GM18519 (cell line): ENCODE measurements around the gene CERK.
A peak's percentile ranks its signal among the peaks of the same experiment; 100 is the strongest.

Experiments used
- ATAC-seq: cut with Tn5 transposase; IDR thresholded peaks from one replicate; pipeline ENCODE4 v1.9.1; 2021; ENCODE audit warnings: mild to moderate bottlenecking, moderate library complexity; ENCODE audit not compliant: unreplicated experiment, low FRiP score

CERK gene

GRCh38 chr22:46764779-46765485 is 26.9 kb upstream of the CERK start:
- no peak for ATAC-seq

DNA sequence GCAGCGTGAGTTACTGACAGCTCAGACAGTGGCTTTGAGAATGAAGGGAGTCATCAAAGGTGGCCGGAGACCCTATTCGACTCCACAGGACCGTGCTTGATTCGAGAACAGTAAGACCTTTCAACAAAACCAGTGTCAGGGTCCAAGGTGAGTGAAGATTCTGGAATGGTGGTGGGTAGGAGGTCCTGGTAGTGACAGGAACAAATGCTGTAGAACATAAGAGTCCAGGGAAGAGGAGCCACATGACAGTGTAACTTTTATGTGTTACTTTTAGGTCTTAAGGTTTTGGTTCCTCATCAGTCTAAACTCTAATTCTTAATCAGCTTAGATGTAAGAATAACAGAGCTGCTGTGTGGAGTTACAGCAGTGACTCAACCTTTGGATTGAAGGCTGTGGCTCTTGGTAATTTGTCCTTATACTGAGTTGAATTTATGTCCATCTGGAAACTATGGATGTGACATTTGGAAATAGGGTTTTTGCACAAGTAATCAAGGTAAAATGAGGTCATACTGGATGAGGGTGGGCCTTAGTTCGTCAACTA is 26.2 kb upstream of the CERK start:
- ATAC-seq, result no peak

DNA sequence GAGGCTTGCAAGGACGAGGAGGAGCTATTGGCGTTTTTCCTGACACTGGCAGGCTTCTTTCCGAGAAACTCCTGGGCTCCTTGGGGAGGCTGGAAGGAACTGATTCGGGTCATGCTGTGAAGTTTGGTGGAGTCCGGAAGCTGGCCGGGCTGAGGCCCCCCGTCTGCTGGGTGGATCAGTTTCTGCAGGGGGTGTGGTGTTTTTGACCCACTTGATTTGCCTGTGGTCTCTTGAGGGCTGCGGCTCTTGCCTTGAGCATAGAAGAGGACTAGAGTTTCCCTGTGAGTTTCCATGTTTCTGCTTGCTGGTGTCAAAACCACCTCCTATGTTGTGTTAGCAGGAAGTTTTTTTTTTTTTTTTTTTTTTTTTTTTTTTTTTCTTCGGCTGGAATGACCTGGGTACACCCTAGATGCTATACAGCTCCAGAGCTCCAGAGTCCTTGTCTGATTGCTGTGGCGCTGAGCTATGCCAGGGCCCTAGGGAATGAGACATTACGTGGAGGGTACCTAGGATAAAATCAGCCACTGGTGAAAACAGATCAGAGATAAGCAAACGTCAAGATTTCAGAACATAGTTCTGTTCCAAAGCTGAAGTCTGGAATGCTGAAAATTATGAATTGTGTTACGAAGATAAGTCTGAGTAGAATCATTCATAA is 25.1 kb upstream of the CERK start:
- no peak for ATAC-seq

DNA sequence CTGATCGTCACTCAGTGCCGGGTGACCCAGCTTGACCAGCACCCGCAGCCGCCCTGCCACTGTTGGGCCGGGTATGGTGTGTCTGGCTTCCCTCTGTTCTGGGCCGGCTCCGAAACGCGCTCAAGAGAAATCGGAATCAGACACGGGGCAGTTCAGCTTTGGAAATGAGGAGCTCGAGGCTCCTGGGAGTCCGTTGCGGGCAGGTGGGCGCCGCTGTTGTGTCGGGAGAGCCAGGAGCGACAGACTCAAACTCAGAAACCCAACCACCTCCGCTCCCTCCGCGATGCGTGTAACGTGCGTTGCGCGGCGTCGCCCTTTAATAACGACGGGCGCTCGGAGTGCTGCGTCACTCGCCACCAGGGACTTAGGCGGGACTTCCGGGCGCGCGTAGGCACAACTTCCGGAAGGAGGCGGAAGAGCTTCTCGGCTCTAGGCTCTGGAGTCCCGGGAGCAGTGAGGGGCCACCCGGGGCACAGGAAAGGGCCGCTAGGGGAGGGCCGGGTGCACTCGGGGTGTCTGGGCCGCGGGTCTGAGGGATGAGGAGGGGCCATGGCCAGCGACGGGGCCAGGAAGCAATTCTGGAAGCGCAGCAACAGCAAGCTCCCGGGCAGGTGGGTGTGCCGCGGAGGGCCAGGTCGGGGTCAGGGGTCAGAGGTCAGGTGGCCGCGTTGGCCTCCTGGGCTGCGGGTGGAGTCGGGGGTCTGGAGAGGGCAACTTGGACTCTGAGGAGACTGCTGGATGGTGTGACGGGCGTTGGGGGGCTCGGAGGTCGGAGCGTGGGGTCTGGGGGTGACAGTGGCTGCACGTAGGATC is 24.4 kb upstream of the CERK start, which contains the start of gene TBC1D22A:
Gene TBC1D22A (plus strand): TSS at position 413 of the 813 bp plus-strand sequence. CDS start 137 bp downstream, at position 550.
- peak; percentile 59 for ATAC-seq

- no peak for ATAC-seq
Observed at GRCh38 chr22:46761539-46762237, 23.6 kb upstream of the CERK start.

GRCh38 chr22:46761017-46761416 is 23.0 kb upstream of the CERK start:
- ATAC-seq, result no peak

GRCh38 chr22:46758867-46759290 is 20.8 kb upstream of the CERK start:
- ATAC-seq, result no peak

GRCh38 chr22:46758121-46758520 is 20.1 kb upstream of the CERK start:
- no peak for ATAC-seq

DNA sequence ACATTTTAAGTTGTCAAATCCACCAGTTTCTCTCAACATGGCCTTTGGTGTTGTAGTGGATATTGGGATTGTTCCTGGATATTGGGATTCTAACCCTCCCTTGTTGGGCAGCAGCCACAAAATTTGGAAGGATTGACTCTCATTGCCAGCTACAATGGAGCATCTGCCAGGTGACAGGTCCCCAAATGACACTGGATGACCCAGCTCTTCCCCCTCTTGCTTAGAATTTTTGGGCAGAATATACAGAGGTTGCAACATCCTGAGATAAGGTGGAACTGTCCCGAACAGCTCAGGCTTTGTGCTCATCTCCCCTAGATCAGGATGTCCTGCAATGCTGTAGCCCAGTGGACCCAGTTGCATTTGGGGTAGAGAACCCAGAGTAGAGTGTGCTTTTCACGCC is 19.1 kb upstream of the CERK start:
- no peak for ATAC-seq

DNA sequence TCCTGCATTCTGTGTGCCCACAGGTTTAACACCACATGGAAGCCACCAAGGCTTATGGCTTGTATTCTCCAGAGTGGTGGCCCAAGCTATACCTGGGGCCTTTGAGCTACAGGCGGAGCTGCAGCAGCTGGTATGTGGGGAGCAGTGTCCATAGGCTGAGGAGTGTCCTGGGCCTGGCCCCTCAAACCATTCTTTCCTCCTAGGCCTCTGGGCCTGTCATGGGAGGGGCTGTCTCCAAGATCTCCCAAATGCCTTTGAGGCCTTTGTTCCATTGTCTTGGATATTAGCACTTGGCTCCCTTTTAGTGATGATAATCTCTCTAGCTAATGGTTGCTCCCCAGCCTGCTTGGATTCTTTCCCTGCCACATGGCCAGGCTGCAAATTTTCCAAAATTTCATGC is 18.0 kb upstream of the CERK start:
- ATAC-seq, result no peak

DNA sequence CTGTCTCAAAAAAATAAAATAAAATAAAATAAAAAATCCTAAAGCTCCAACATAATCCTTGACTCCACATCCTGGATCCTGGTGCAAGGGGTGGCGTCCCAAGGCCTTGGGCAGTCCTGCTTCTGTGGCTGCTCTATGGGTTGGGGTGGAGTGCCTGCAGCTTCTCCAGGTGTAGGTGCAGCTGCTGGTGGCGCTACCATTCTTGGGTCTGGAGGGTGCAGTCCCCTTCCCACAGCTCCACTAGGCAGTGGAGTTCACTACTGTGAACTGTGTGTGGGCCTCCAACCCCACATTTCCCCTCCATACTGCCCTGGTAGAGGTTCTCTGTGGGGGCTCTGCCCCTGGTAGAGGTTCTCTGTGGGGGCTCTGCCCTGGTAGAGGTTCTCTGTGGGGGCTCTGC is 17.5 kb upstream of the CERK start:
- ATAC-seq, result no peak

- ATAC-seq, result no peak
Observed at GRCh38 chr22:46754826-46755225, 16.8 kb upstream of the CERK start.

DNA sequence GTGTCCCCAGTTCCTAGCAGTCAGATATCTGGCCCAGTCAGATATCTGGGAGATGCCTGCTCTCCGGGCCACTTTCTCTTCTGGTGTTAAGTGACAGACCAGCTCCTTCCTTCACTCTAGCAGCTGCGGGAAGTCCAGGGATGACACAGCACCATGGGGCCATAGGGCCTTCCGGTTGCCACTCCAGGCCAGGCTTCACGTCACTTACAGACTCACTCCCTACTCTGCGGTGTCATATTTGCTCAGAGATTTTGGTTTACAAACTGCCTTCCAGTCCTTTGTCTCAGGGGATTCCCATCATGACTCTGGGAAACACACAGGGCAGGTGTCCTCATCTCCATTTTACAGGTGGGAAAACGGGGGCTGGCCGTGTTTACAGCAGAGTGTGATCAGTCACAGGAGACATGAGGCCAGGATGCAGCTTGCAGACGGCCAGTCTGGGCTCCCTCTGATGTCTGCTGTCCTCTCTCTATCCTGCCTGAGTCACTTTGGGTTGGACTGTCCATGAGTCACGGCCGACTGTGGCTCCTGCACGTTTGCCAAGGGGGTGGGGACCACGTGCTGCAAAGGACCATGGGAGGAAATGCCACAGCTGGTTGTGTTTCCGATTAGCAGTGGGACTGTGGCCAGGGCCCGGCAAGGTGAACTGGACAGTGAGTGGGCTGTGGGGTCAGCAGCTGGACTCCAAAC is 16.2 kb upstream of the CERK start:
- no peak for ATAC-seq

- no peak for ATAC-seq
Observed at GRCh38 chr22:46753761-46754109, 15.7 kb upstream of the CERK start.

- ATAC-seq, result no peak
Observed at GRCh38 chr22:46753360-46753759, 15.3 kb upstream of the CERK start.

- no peak for ATAC-seq
Observed at GRCh38 chr22:46752988-46753310, 14.9 kb upstream of the CERK start.

- ATAC-seq, result no peak
Observed at GRCh38 chr22:46752286-46752987, 14.4 kb upstream of the CERK start.

- ATAC-seq, result no peak
Observed at GRCh38 chr22:46750863-46751443, 12.9 kb upstream of the CERK start.

GRCh38 chr22:46750530-46750800 is 12.4 kb upstream of the CERK start:
- ATAC-seq, result no peak
